ENCODE measurements around the gene IL31RA.

Gene IL31RA

DNA sequence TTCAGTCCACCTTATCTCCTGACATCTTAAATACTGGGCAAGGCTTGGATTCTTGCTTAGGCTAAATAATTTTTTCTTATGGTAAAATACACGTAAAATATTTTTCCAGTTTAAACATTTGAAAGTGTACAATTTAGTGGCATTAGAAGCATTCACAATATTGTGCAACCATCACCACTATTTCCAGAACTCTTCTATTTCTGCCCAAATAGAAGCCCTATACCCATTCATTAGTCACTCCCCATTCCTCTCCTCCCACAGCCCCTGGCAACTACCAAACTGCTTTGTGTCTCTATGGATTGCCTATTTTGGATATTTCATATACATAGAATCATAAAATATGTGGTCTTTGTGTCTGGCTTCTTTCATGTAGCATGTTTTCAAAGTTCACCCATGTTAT lies 57.6 kb downstream of the IL31RA start:
- no peak overlapping the region for H3K27ac ChIP-seq (ENCODE audit: low read depth, low read length)
- H3K27me3 ChIP-seq (ENCODE audit: control insufficient read depth, insufficient read depth, low read length) = no peaks in the 10 kb centered on the region
- H3K9ac ChIP-seq (ENCODE audit: low read length) = no peak overlapping the region
- no peak overlapping the region for H3K4me3 ChIP-seq (ENCODE audit: low read length)
- H3K36me3 ChIP-seq (ENCODE audit: control insufficient read depth, insufficient read depth, low read length) = no peaks in the 10 kb centered on the region
- H3K4me1 ChIP-seq (ENCODE audit: control insufficient read depth, insufficient read depth, low read length) = no peaks in the 10 kb centered on the region

DNA sequence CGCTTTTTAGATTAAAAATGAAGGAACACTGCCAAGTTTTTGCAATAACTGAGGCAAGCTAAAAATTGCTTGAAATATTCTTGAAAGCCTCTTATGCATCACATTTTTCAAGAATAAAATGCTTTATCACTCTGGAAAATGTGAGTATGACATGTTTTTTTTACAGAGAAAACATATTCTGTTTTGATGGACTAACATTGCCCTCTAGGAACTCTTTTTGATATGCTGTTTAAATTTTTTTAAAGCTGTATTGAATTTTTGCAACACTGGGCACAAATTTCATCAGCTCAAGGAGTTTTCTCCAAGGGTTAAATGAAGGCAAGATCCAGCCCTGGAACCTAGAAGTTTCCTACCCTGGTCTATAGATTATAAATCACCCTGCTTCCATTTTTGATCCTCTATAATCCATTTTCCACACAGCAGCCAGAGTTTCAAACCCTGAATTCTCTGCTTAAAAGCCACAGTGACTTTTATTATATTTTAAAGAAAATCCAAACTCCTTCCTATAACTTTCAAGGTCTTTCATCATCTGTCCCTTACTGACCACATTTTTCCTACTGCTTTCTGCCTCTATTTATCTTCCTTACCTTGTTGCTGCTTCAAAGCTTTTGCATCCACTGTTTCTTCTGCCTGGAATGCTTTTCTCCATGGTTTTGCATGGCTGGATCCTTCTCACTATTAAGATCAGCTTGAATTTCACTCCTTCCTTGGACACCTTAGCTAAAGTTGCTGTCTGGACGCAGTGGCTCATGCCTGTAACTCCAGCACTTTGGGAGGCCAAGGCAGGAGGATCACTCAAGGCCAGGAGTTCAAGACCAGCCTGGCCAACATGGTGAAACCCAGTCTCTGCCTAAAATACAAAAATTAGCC lies 60.9 kb downstream of the IL31RA start:
- H3K27ac ChIP-seq (ENCODE audit: low read depth, low read length) = no peak overlapping the region
- H3K4me3 ChIP-seq (ENCODE audit: low read length) = no peak overlapping the region
- no peak overlapping the region for H3K9ac ChIP-seq (ENCODE audit: low read length)
- no peaks in the 10 kb centered on the region for H3K4me1 ChIP-seq (ENCODE audit: control insufficient read depth, insufficient read depth, low read length)
- H3K36me3 ChIP-seq (ENCODE audit: control insufficient read depth, insufficient read depth, low read length) = no peaks in the 10 kb centered on the region
- no peaks in the 10 kb centered on the region for H3K27me3 ChIP-seq (ENCODE audit: control insufficient read depth, insufficient read depth, low read length)

DNA sequence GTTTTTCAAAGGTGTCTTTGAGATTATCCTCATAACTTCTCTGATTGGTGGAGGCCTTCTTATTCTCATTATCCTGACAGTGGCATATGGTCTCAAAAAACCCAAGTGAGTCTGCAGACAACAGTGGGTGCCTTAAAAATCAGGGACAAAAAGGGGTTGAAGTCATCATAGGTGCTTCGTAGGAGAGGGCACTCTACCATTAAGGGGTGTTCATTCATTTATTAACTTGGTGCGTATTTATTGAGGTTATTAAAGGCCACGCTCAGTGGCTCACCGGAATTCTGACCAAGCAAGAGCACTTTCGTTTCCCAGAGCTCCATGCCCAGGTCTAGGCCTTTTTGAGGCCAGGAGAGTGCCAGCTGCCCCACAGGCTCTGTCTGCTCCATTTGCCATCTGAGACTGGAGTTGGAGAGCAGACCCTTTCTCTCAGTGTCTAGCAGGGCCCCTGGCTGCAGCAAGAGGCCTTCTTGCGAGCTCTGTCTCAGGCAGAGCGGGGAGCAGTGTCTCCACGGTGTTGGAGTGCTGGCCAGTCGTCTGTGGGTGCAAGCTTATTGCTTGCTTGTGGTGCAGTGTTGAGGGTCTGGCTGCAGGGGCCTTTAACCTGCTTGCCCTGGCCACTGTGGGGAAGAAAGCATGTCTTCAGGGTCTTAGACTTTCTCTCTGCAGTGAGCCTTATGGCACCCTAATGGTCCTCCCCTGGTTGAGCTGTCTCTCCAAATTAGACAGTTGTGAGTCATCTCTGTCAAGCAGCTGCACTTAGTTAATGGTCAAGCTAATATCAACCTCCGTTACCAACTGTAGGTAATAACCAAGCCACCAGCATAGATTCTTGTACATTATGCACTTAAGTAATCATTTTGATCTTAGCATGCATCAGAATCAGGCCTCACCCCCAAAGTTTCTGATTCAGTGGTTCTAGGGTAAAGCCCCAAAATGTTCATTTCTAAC lies 62.6 kb downstream of the IL31RA start:
- no peak overlapping the region for H3K9ac ChIP-seq (ENCODE audit: low read length)
- H3K27me3 ChIP-seq (ENCODE audit: control insufficient read depth, insufficient read depth, low read length) = no peaks in the 10 kb centered on the region
- no peaks in the 10 kb centered on the region for H3K4me1 ChIP-seq (ENCODE audit: control insufficient read depth, insufficient read depth, low read length)
- no peak overlapping the region for H3K4me3 ChIP-seq (ENCODE audit: low read length)
- H3K27ac ChIP-seq (ENCODE audit: low read depth, low read length) = no peak overlapping the region
- no peaks in the 10 kb centered on the region for H3K36me3 ChIP-seq (ENCODE audit: control insufficient read depth, insufficient read depth, low read length)

DNA sequence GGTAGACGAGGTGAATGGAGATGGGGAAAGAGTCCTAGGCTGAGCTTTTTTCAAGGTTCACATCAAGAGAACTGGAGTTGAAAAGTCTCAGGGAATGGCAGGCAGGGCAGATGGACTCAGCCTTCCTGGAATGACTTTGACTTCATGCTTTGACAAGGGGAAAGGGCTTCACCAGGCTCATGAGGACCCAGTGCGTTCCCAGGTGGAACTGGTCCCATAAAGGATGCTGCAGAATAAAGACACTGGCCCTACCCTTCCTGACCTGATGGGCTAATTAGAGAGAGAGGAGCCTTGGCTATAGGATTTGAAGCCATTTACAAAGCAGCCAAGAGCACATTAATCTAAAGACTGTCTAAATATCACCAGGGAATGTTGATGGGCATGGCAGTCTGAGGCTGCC lies 63.8 kb downstream of the IL31RA start:
- Histone ChIP-seq H3K27me3 (ENCODE audit: control insufficient read depth, insufficient read depth, low read length) (no peaks in the 10 kb centered on the region), H3K27ac (ENCODE audit: low read depth, low read length) (no peak overlapping the region)

DNA sequence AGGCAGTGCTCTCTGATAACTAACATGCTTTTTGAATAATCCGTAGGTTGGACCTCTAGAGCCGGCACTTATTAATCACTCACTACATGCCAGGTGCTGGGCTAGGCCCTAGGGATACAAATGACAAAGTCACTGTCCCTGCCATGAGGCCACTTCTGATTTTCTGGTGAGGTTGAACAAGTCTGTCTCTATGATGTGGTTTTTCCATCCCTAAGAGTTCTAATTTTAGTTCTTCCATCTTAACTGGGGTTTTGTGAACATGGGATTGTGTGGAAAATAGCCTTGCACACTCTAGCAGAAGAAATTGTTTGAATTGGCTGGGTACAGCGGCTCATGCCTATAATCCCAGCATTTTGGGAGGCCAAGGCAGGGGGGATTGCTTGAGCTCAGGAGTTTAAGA lies 64.6 kb downstream of the IL31RA start:
- Histone ChIP-seq H3K36me3 (ENCODE audit: control insufficient read depth, insufficient read depth, low read length) (no peaks in the 10 kb centered on the region), H3K27me3 (ENCODE audit: control insufficient read depth, insufficient read depth, low read length) (no peaks in the 10 kb centered on the region), H3K27ac (ENCODE audit: low read depth, low read length) (no peak overlapping the region), H3K4me3 (ENCODE audit: low read length) (no peak overlapping the region), H3K9ac (ENCODE audit: low read length) (no peak overlapping the region), H3K4me1 (ENCODE audit: control insufficient read depth, insufficient read depth, low read length) (no peaks in the 10 kb centered on the region)

More for the DNA sequence above, 63.8 kb downstream of the IL31RA start:
- Histone ChIP-seq H3K36me3 (ENCODE audit: control insufficient read depth, insufficient read depth, low read length) (no peaks in the 10 kb centered on the region), H3K4me1 (ENCODE audit: control insufficient read depth, insufficient read depth, low read length) (no peaks in the 10 kb centered on the region), H3K4me3 (ENCODE audit: low read length) (no peak overlapping the region), H3K9ac (ENCODE audit: low read length) (no peak overlapping the region)

DNA sequence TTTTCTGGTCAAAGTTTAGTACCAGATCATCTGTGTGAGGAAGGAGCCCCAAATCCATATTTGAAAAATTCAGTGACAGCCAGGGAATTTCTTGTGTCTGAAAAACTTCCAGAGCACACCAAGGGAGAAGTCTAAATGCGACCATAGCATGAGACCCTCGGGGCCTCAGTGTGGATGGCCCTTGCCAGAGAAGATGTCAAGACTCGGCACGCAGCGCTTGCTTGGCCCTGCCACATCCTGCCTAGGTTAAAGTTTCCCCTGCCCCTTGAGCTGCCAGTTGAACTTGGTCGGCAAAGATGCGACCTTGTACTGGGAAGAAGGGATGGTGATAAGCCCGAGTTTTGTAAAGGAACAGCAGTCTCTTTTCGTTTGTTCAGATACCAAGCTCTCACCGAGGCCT lies 65.8 kb downstream of the IL31RA start:
- no peaks in the 10 kb centered on the region for H3K36me3 ChIP-seq (ENCODE audit: control insufficient read depth, insufficient read depth, low read length)
- H3K27ac ChIP-seq (ENCODE audit: low read depth, low read length) = no peak overlapping the region
- no peaks in the 10 kb centered on the region for H3K27me3 ChIP-seq (ENCODE audit: control insufficient read depth, insufficient read depth, low read length)

DNA sequence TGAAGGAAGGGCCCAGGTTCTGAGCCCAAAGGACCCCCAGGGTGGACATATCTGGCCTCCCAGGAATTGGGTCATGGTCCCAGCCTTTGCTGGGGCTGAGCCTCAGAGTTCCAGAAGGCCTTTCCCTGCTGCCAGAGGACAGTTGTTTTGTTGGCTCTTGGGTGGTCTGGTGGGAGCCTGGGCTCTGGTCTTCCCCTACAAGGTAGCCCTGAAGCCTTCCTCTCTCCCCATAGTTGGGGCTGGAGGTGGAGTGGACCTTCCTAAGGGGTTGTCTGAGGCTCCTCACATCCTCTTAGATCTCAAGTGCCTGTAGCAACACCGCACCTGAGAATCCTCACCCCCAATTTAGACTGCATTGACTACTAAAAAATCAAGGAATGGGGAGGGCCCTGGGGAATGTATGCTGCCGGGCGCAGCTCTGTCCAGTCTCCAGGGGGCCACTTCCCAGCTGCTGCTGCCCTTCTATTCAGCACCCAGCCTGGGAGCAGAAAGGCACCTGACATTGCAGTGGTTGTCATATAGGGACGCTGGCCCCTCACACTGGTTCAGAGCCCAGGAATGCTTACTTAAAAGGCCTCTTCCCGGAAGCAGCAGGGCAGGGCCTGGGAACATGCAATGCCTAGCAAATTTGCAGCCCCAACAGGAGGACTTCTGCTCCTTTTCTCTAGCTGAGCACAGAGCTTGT lies 66.4 kb downstream of the IL31RA start:
- H3K4me1 ChIP-seq (ENCODE audit: control insufficient read depth, insufficient read depth, low read length) = no peaks in the 10 kb centered on the region
- no peaks in the 10 kb centered on the region for H3K36me3 ChIP-seq (ENCODE audit: control insufficient read depth, insufficient read depth, low read length)
- no peaks in the 10 kb centered on the region for H3K27me3 ChIP-seq (ENCODE audit: control insufficient read depth, insufficient read depth, low read length)
- H3K4me3 ChIP-seq (ENCODE audit: low read length) = no peak overlapping the region
- no peak overlapping the region for H3K27ac ChIP-seq (ENCODE audit: low read depth, low read length)
- H3K9ac ChIP-seq (ENCODE audit: low read length) = no peak overlapping the region

More for the DNA sequence above, 65.8 kb downstream of the IL31RA start:
- no peak overlapping the region for H3K4me3 ChIP-seq (ENCODE audit: low read length)
- no peak overlapping the region for H3K9ac ChIP-seq (ENCODE audit: low read length)
- H3K4me1 ChIP-seq (ENCODE audit: control insufficient read depth, insufficient read depth, low read length) = no peaks in the 10 kb centered on the region

DNA sequence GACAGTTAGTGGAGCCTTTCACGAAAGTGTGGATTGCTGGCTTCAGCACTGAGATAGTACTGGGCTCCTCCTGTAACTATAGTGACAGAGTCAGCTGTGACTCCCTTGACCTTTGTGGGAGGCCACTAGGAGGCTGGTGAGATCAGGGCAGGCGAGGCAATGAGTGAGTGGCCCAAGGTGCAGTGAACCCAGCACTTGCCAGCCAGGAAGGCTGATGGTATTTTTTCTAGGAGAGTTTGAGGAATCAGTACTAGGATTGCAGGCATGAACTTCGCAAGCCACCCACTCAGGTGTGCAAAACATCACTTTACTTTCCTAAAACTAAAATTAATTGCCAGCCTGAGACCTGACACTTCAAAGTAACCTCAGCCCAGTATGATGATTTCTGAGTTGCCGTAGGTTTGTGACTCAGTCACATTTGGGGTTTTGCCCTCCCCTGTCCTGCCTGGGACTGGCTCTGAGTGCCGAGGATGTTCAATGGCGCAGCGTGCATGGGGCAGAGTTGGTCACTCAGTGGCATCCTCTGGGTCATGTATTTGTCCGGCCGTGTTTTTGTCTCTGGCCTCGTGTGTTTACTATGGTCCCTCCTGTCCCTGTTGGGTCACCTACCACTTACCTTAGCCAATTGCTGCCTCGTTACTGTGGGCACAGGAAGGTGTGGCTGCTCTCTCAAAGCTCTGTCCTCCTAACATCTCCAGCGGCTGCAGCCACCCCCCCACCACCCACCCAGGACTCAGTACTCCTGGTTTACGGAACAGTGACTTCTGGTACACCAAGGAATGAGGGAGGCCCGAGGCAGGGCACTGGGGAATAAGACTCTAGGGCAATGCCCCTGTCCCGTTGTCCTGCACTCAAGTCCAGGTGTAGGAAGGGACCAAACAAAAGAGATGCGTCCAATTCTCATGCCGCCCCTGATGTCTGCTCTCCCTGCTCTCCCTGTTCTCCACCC lies 67.2 kb downstream of the IL31RA start:
- Histone ChIP-seq H3K9ac (ENCODE audit: low read length) (no peak overlapping the region), H3K27me3 (ENCODE audit: control insufficient read depth, insufficient read depth, low read length) (no peaks in the 10 kb centered on the region), H3K4me3 (ENCODE audit: low read length) (no peak overlapping the region), H3K4me1 (ENCODE audit: control insufficient read depth, insufficient read depth, low read length) (no peaks in the 10 kb centered on the region), H3K27ac (ENCODE audit: low read depth, low read length) (no peak overlapping the region), H3K36me3 (ENCODE audit: control insufficient read depth, insufficient read depth, low read length) (no peaks in the 10 kb centered on the region)

DNA sequence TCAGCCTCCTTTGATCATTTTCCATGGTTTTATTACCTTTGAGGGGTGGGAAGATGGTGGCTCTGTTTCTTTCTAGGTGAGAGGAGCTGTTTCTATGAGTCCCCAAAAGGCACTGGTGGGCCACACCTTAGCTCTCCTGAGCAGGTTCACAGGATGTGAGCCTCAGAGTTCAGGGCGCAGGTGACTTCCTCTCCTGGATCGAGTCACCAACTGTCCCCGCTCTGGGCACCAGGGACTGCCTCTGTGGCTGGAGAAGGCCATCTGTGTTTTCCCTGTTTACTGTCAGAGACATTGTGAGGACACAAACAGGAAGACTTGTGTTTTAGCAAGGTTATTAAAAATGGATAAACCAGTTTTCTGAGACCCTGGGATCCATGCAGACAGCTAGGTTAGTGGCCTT lies 68.5 kb downstream of the IL31RA start:
- Histone ChIP-seq H3K9ac (ENCODE audit: low read length) (no peak overlapping the region), H3K27me3 (ENCODE audit: control insufficient read depth, insufficient read depth, low read length) (no peaks in the 10 kb centered on the region), H3K4me3 (ENCODE audit: low read length) (no peak overlapping the region)

DNA sequence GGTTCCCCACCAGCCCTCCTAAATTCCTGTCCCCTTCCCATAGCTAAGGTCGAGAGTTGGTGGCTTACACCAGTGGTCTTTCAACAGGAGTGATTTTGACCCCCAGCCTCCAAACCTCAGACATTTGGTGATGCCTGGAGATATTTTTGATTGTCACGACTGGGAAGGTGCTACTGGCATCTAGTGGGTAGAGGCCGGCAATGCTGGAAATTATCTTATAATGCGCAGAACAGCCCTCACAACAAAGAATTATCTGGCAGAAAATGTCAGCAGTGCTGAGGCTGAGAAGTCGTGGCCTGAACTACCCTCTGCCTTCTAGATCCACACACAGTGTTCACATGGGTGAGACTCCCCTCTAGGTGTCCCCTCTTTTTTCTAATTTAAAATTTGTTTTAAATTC lies 69.6 kb downstream of the IL31RA start:
- Histone ChIP-seq H3K27ac (ENCODE audit: low read depth, low read length) (no peak overlapping the region), H3K27me3 (ENCODE audit: control insufficient read depth, insufficient read depth, low read length) (no peaks in the 10 kb centered on the region), H3K9ac (ENCODE audit: low read length) (no peak overlapping the region), H3K36me3 (ENCODE audit: control insufficient read depth, insufficient read depth, low read length) (no peaks in the 10 kb centered on the region), H3K4me1 (ENCODE audit: control insufficient read depth, insufficient read depth, low read length) (no peaks in the 10 kb centered on the region), H3K4me3 (ENCODE audit: low read length) (no peak overlapping the region)

More for the DNA sequence above, 68.5 kb downstream of the IL31RA start:
- Histone ChIP-seq H3K27ac (ENCODE audit: low read depth, low read length) (no peak overlapping the region), H3K4me1 (ENCODE audit: control insufficient read depth, insufficient read depth, low read length) (no peaks in the 10 kb centered on the region), H3K36me3 (ENCODE audit: control insufficient read depth, insufficient read depth, low read length) (no peaks in the 10 kb centered on the region)

DNA sequence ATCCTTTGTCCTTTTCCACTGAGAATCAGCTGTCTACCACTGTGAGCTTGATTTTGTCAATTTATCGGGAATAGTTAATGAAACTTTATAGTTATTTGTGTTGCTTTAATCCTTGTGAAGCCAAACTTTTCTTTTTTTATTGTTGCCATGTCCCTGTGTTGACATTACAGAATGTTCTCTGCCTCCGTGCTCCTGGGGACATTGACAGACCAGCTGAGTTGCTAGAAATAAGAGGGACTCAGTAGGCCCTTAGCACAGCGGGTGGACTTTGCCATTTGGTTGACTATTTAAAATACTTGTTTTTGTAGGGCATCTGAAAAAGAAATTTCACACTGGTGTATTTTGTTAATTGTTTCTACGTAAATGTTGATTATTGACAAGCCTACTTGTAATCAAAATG lies 70.5 kb downstream of the IL31RA start:
- no peak overlapping the region for H3K4me3 ChIP-seq (ENCODE audit: low read length)
- H3K27ac ChIP-seq (ENCODE audit: low read depth, low read length) = no peak overlapping the region
- no peaks in the 10 kb centered on the region for H3K4me1 ChIP-seq (ENCODE audit: control insufficient read depth, insufficient read depth, low read length)
- H3K27me3 ChIP-seq (ENCODE audit: control insufficient read depth, insufficient read depth, low read length) = no peaks in the 10 kb centered on the region
- no peak overlapping the region for H3K9ac ChIP-seq (ENCODE audit: low read length)
- no peaks in the 10 kb centered on the region for H3K36me3 ChIP-seq (ENCODE audit: control insufficient read depth, insufficient read depth, low read length)

Measured in rectal smooth muscle tissue (tissue), 1 donor.